Retinal pigment epithelial cell (primary cell): ENCODE results near the gene ANKEF1.
"Not testable (repeated sequence)": the region's sequence is repeated elsewhere in the genome, so short reads cannot be mapped to it uniquely, and the experiment has no call there.

Experiments
- DNase-seq: peaks from one replicate; pipeline ENCODE4 v3.0.0-alpha.2; 2010; ENCODE audit warnings: low read depth
- H3K4me3 ChIP-seq: 2 replicates; pipeline ENCODE4 v1.5.1; 2011; ENCODE audit warnings: mild to moderate bottlenecking, low read length, control low read depth, moderate library complexity
- CTCF ChIP-seq: conservative IDR thresholded peaks from 2 replicates; pipeline ENCODE4 v1.5.1; 2011; ENCODE audit warnings: low read depth, low read length, control low read depth, inconsistent platforms

The ANKEF1 gene

DNA sequence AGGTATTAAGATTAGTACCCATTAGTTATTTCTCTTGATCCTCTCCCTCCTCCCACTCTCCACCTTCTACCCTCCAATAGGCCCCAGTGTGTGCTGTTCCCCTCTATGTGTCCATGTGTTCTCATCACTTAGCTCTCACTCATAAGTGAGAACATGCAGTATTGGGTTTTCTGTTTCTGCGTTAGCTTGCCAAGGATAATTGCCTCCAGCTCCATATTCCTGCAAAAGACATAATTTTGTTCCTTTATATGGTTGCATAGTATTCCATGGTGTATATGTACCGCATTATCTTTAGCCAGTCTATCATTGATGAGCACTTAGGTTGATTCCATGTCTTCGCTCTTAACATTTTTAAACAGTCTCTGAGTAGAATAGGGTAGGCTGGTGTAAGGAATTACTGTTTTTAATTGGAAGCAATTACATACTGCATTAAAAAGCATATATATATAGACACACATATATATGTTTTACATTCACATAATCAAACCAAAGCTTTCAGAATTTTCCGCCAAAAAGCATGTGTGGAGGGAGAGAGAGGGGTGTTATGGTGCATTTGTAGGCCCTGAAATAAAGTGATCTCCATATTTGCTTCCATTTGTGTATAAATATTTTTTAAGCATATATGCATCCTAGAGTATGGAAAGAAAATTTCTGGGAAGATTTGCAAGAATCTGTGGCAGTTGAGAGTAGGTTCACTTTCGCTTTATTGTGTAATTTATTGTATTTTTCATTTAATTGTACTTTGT, 709 bp upstream of the ANKEF1 start:
- no peak overlapping the region for H3K4me3 ChIP-seq
- no peak for TF ChIP-seq CTCF
- no peak for DNase-seq

GRCh38 chr20:10036321-10036720, 1.5 kb downstream of the ANKEF1 start:
- H3K4me3 ChIP-seq, DNase-seq: not testable (repeated sequence)

GRCh38 chr20:10040070-10040975, 5.5 kb downstream of the ANKEF1 start:
- TF ChIP-seq CTCF: no peak
- no peak overlapping the region for H3K4me3 ChIP-seq
- DNase-seq: no peak

DNA sequence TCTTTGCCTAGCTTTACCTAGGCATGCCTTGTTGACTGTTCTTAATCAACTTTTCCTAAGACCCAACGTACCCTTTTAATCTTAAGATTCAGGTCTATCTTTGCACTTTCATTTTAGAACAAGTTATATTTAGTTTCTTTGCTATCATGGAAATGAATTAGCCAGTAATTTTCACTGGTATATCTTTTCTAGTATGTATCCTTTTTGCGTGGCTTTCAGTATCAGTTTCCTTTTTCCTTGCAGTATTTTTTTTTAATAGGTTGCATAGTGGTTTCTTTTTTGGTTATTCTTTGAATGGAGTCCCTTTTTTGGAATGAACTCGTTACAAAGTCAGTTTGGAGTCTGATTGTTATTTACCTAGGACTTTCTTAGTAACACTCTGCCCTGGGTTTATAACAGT, 7.3 kb downstream of the ANKEF1 start:
- no peak for TF ChIP-seq CTCF
- no peak for DNase-seq
- no peak overlapping the region for H3K4me3 ChIP-seq

DNA sequence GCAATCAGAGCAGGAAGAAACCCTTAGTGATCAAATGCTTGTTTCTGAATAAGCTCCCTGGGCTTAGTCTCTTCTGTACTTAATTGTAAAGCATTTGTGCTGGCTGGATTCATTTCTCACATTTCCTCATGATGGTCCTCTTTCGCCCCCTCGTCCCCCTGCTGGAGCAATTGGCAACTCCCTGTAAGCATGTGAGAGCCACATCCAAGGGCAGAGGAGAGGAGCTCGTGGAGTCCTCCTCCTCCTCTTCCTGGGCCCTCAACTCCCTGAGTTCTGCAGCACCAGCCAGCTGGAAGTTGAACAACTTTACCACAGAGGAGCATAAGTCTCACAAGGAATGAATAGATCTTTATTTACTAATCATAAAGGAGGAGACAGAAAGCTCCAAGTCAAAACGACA, 12.6 kb downstream of the ANKEF1 start:
- peak; percentile 46 for TF ChIP-seq CTCF
- no peak overlapping the region for H3K4me3 ChIP-seq
- no peak for DNase-seq

GRCh38 chr20:10051185-10051584, 16.4 kb downstream of the ANKEF1 start:
- H3K4me3 ChIP-seq: no peak overlapping the region
- no peak for TF ChIP-seq CTCF

GRCh38 chr20:10059006-10059405, 24.2 kb downstream of the ANKEF1 start:
- H3K4me3 ChIP-seq: no peak overlapping the region
- no peak for TF ChIP-seq CTCF
- DNase-seq: no peak

More at GRCh38 chr20:10051185-10051584, 16.4 kb downstream of the ANKEF1 start:
- no peak for DNase-seq
